HG03521 (cell line): Measurements from ENCODE around the gene RAB28.

Source experiments
- ATAC-seq: cut with Tn5 transposase; IDR thresholded peaks from one replicate; pipeline ENCODE4 v1.9.1; 2021; ENCODE audit warnings: mild to moderate bottlenecking, moderate library complexity; ENCODE audit not compliant: unreplicated experiment

RAB28 gene

DNA sequence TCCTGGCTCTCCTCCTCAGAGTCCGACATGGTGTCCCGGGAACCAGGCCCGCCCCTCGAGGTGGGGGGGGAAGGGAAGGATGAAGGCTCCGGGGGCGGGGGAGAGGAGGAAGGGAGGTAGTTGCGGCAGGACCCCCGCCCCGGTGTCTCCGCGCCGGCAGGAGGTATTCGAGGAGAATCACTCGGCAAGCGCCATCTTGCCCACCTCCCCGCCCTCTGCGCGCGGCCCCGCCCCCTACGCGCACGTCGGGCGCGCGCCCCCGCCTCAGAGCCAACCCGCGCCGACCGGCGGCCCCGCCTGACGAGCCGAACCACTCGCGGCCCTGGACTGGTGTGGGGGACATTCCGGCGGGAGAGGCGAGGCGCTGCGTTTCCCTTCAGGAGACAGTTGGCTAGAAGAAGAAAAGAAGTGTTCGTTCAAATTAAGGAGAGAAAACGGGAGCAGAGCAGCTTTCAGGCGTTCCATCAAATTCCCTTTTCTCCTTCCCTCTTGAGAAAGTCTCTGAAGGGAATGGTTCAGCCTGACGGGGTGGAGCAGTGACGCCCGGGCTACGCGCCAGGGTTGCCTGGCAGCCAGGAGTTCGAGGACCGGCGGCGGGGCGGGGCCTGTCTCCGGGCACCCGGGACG is at the start of gene RAB28:
Gene RAB28, minus strand, starts transcription at position 219 of the 627 bp plus-strand sequence.
- peak; percentile 95 for ATAC-seq

- ATAC-seq, result no peak
Measured at GRCh38 chr4:13531625-13531998, 47.5 kb upstream of the RAB28 start.

- ATAC-seq, result no peak
Measured at GRCh38 chr4:13530823-13531624, 46.9 kb upstream of the RAB28 start.

- ATAC-seq, result no peak
Measured at GRCh38 chr4:13529128-13529919, 45.2 kb upstream of the RAB28 start.

DNA sequence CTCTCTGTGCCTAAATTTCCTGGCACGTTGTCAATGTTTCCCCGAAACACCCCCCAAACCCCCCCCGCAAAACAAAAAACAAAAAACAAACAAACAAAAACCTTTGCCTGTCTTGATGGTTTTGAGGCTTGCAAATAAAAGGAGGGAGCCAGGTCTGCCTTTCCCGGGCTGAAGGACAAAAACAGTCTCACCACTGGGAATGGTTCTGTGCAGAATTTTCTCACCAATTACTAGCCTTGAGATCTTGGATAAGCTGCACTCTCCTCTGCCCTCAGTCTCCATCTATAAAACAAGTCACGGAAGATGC is 44.6 kb upstream of the RAB28 start:
- ATAC-seq, result no peak

- ATAC-seq, result peak; percentile 84
Measured at GRCh38 chr4:13527981-13528820, 44.1 kb upstream of the RAB28 start.

DNA sequence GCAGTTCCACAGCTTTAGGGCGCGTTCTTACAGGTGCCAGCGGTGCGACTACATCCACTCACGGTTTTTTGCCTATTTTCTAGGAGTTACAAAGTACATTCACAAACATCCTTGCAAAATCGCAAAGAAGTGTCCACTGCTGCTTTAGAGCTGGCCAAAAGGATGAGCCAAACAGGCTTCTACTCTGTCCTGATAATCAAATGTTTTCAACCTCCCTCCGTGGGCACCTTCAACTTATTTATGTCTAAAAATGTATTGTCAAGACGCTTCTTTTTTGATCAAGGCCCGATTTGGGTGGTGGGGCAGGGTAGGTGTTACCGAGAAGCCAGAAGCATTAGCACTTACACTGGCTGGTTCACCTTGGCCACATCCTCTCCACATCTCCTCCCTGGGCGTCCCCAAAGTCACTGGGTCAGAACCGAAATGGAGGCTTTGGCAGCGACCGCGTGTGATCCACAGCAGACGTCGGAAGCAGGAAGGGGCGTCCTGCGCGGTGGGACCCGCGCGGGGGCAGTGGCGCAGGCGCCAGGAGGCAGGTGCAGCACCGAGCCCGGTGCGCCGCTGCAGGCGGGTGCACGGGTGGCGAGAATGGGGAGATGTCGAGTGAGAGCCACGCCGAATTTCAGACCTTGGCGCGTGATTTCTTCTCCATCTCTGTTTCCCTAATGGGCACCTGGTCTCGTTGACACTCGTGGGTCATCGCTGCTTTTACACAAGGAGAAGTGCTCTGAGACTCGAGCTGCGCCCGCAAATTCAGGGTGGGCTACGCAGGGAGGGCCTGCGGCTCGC is 43.2 kb upstream of the RAB28 start:
- no peak for ATAC-seq

- no peak for ATAC-seq
Measured at GRCh38 chr4:13526658-13527057, 42.5 kb upstream of the RAB28 start.

DNA sequence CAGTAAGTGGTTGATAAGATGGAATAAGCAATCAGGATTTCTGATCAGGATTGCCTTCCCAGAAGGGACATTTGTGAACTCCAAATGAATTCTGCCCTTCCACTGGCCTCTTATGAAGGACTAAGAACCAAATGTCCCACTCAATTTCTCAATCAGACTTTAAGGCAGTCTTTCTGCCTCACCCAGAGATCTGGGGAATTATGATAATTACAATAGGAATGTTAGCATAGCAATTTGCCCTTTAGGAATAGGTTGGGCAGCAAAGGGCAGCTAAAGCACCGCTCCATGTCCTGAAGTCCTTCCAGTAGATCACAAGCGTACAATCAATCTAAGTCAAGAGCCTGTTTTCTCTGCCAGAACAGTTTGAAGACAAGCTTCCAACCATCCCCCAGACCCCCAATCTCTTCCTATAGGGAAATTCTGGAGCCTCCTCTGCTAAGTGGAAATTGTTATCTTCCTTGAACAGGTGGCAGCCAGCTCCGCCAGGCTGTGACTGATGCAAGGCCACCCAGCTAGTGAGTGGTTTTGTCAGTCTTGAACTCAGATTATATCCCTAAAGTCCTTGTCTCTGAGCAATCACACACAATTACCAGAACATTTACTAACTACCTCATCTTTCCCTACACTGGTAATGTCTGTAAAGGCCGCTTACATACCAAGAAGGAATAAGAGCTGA is 41.6 kb upstream of the RAB28 start:
- ATAC-seq, result no peak

- no peak for ATAC-seq
Measured at GRCh38 chr4:13524504-13525243, 40.5 kb upstream of the RAB28 start.

DNA sequence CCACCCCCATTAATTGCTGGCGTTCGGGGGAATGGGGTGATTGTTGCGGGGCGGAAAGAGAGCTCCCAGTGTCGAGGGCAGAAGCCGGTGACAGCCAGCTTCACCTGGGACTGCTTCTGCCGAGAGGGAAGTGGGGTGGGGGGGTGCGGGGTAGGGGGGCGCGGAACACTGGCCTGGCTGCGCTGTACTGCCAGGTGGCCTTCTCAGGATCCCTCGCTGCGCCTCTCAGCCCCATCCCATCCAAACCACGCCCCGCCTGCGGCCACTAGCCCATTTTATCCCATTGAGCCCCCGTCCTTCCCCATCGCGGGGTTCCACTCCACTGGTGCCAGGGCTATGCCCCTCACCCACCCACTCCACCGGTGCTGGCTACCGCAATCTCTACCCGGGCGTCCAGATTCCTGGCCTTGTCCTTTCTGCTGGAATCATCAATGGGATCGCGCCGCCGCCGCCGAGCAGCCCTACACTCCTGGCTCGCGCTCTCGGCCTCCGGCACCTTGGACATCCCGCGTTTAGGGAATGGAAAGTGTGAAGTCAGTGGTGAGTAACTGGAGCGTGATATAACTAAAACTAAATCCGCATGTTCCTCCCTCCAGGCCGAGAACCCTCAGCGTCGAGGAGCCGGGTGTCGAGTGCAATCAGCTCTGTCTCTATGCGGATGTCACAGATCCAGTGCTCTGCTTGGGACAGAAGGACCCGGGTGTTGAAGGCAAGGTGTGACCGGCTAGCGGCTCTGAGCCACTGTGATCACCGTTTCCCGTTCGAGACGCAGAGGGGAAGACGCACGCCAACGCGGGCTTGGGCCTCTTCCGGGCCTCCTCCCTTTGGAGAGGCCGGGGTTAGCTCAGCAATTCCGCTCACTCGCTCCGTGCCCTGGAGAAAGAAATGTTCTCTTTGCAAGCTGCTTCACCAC is 39.7 kb upstream of the RAB28 start:
- ATAC-seq, result no peak

- ATAC-seq, result no peak
Measured at GRCh38 chr4:13523105-13523477, 39.0 kb upstream of the RAB28 start.

GRCh38 chr4:13522282-13523104 is 38.4 kb upstream of the RAB28 start:
- no peak for ATAC-seq

GRCh38 chr4:13521047-13521446 is 36.9 kb upstream of the RAB28 start:
- ATAC-seq, result no peak

- no peak for ATAC-seq
Measured at GRCh38 chr4:13516315-13516860, 32.2 kb upstream of the RAB28 start.

DNA sequence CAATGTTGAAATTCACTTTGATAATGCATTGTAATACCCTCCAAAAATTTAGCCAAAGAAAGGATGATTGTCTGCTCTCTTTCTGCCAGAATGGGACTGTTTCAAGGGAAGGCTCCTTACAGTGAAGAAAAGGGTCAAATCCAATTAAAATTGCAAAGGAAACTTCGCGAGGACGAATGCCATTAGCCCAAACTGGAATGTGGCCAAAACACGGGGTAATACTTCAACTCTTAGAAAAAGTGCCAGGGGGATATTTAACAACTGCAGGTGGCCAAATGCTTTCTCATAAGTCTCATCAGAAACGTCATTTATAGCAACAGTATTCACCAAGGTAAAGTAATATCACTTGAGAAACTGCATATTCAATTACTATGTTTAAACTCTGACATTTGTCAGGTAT is 31.1 kb upstream of the RAB28 start:
- ATAC-seq, result no peak

DNA sequence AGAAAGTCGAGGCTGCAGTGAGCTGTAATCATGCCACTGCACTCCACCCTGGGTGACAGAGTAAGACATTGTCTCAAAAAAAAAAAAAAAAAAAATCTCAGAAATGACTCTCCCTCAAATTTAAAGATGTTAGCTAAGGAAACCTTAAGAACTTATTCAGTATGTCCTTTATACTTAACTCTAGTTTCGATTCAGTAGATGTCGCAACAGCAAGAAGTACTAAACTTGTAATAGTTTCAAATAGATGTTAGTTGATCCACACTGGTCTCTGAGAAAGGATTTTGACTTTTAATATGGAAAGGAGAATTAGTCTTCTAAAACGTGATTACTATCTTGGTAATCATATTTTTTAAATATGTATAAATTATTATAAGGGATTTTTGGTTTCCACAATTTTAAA is 30.6 kb upstream of the RAB28 start:
- no peak for ATAC-seq
